NCI-H187 (cell line): Measurements from ENCODE around the gene CLDN34.

Source experiments
- DNase-seq, 2 experiments: peaks; one replicate each; lab custom pipeline; 2025; lab: John Stamatoyannopoulos, UW

CLDN34 gene

GRCh38 chrX:10016519-10017132 lies 49.5 kb downstream of the CLDN34 start:
- no peak for DNase-seq

- no peak for DNase-seq
Measured at GRCh38 chrX:10017872-10018271, 50.7 kb downstream of the CLDN34 start.
